Chondrocyte (in vitro differentiated cells): ENCODE data around the gene MAT2A. TPM values are rescaled to one million over a fixed set of nuclear protein-coding genes. Genes with fewer than 3 reads are reported as not detected.

Experiments
- DNase-seq: peaks from one replicate; pipeline ENCODE4 v3.0.0; 2021; ENCODE audit warnings: mixed read lengths, low spot score
- H3K27ac Mint-ChIP-seq: one replicate; pipeline ENCODE4 v1.8.0; 2021; ENCODE audit warnings: mild to moderate bottlenecking, moderate library complexity, mixed read lengths; ENCODE audit not compliant: unreplicated experiment
- H3K27me3 Mint-ChIP-seq: 2 replicates; pipeline ENCODE4 v1.8.0; 2021; ENCODE audit warnings: low read depth, mixed read lengths
- H3K36me3 Mint-ChIP-seq: 2 replicates; pipeline ENCODE4 v1.8.0; 2021; ENCODE audit warnings: low read depth, mixed read lengths
- H3K4me1 Mint-ChIP-seq: 2 replicates; pipeline ENCODE4 v1.8.0; 2021; ENCODE audit warnings: low read depth, mild to moderate bottlenecking, mixed read lengths
- H3K4me3 Mint-ChIP-seq: one replicate; pipeline ENCODE4 v1.8.0; 2021; ENCODE audit warnings: mild to moderate bottlenecking, moderate library complexity, mixed read lengths; ENCODE audit not compliant: unreplicated experiment
- H3K9me3 Mint-ChIP-seq: 2 replicates; pipeline ENCODE4 v1.8.0; 2021; ENCODE audit warnings: low read depth, mixed read lengths
- CTCF ChIP-seq: fragments of 200-600 bp; sonication (generic); IDR thresholded peaks from 2 replicates; pipeline ENCODE4 v1.5.0; 2021; ENCODE audit warnings: antibody characterized with exemption, mild to moderate bottlenecking, moderate library complexity
- long read RNA-seq: library from polyadenylated mRNA; stranded (forward); transcript quantifications from one replicate; pipeline ENCODE4 v2.0.0, GENCODE V29; 2021
- total RNA-seq: library from RNA; stranded (reverse); gene quantifications from 3 replicates; pipeline ENCODE4 v1.2.1, GENCODE V29; 2021

Gene MAT2A
- 119 to 155 TPM (median 144 TPM) in 3 replicates for total RNA-seq
- long read RNA-seq, transcript MAT2A-201 (9 exons, 2,819 nt) = major isoform, 76 of 113 reads
- long read RNA-seq, partial matches to known transcripts = 20 of 113 reads
- long read RNA-seq, other reads (novel, unspliced or antisense) = 15 of 113 reads

DNA sequence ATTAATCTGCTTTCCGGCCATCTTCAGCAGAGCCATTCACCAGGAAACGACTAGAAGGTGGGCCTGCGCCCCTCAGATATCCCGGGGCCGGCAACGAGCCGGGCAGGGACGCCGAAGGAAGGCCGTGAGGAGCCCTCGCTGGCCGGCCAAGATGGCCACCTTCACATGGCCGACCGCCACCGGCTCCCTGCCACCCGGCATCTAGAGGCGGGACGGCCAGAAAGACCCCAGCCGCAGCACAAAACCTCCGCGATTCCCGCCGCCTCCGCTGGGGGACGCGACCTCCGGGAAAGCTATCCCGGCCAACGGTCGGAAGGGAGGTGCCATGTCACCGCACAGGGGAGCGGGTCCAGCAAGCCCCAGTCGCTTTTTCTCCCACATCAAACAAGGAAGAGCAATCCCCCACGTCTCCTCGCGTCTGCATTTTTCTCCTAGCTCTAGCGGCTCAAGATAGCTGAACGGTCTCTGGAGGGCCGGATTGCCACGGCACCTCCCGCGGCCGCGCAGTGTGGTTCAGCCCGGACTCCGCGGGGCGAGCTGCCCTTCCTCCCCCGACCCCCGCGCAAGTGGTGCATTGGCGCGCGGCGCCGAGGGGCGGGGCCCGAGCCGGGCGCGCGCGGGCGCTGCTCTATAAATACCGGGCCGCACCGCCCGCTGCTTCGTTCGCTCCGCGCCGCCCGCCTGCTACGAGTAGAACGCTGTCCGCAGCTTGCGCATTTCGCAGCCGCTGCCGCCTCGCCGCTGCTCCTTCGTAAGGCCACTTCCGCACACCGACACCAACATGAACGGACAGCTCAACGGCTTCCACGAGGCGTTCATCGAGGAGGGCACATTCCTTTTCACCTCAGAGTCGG, at the start of gene MAT2A:
Gene MAT2A, plus strand, starts transcription at position 662 of the 854 bp plus-strand sequence. Its CDS starts 120 bp downstream, at position 782.
- peak; percentile 81 for TF ChIP-seq CTCF
- peak; percentile 98 for DNase-seq
- H3K4me1 Mint-ChIP-seq = peaks cover 53% of the 10 kb centered on the region
- H3K27me3 Mint-ChIP-seq = no peaks in the 10 kb centered on the region
- no peaks in the 10 kb centered on the region for H3K9me3 Mint-ChIP-seq
- peaks cover 22% of the 10 kb centered on the region for H3K36me3 Mint-ChIP-seq
- peak within 1 kb of the TSS; percentile 99 for H3K27ac Mint-ChIP-seq
- H3K4me3 Mint-ChIP-seq = peak within 1 kb of the TSS; percentile 89

DNA sequence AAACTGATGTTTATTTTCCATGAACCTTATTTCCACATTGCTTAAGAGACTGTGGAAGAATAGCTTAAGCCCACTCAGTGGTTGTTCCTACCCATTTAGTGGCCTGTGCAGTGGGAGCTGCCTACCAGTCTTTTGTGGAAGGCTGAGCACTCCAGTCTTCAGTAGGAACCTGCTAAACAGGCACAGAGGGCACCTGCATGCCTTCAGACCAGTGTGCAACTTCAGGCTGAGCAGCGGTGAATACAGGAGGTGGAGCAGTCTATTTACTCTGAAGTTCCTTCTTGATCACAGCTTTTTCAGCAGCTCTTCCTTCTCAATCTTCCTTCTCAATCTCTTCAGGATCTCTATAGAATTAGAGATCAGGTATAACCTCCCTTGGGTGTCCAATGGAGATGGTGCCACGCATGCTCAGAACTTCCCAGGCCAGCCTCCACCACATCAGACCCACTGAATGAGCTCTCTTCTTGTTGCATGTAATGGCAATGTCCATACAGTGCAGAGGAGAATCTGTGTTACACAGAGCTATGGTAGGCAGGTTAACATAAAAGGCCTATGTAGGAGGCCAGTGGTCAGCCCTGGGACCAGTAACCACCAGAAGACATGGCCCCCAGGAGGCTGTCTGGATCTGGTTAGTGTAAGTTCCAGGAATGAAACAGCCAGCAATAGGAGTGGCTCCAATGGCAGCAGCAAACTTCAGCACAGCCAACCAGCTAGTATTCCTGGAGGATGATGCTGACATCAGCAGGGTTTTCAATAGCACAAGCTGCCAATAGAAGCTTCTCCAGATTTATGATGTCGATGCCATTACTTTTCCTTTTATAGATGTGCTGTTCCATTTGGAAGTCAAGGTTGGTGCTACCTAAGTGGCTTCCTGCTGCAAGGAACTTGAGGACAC, 47.9 kb upstream of the MAT2A start:
- Mint-ChIP-seq H3K36me3 (no peaks in the 10 kb centered on the region), H3K9me3 (no peaks in the 10 kb centered on the region), H3K27me3 (no peaks in the 10 kb centered on the region), H3K4me1 (no peaks in the 10 kb centered on the region), H3K27ac (no peak overlapping the region), H3K4me3 (no peak overlapping the region)
- TF ChIP-seq CTCF = no peak
- DNase-seq = no peak

DNA sequence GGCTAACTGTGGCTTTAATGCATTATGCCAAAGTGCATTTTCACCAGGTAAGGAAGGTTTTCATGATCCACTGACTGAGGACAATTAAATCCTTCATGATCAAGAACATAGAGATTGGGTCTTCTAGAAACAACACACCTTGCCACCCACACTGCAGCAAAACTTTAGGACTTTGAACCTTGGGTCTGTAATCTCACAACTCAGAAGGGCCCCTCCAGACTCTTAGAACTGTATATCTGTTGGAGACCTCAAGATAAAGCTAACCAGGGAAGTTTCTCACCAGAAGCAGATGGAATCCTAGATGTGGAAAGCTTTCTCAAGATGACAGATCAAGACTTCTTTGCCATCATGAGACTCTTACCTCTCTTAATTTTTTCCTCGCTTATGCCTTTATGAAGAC, 42.5 kb upstream of the MAT2A start:
- no peak for TF ChIP-seq CTCF
- H3K27me3 Mint-ChIP-seq = no peaks in the 10 kb centered on the region
- peaks cover 6% of the 10 kb centered on the region for H3K4me1 Mint-ChIP-seq

GRCh38 chr2:85497944-85498630, 40.9 kb upstream of the MAT2A start:
- Mint-ChIP-seq H3K4me3 (no peak overlapping the region), H3K27ac (no peak overlapping the region), H3K4me1 (peaks cover 6% of the 10 kb centered on the region), H3K36me3 (no peaks in the 10 kb centered on the region), H3K9me3 (peaks cover 4% of the 10 kb centered on the region), H3K27me3 (no peaks in the 10 kb centered on the region)
- DNase-seq = no peak
- no peak for TF ChIP-seq CTCF

More for the DNA sequence above, 42.5 kb upstream of the MAT2A start:
- H3K4me3 Mint-ChIP-seq = no peak overlapping the region
- H3K36me3 Mint-ChIP-seq = no peaks in the 10 kb centered on the region
- H3K27ac Mint-ChIP-seq = no peak overlapping the region
- DNase-seq = no peak
- H3K9me3 Mint-ChIP-seq = peaks cover 4% of the 10 kb centered on the region
